Fibroblast of mammary gland (primary cell): ENCODE results near the gene HS3ST6.
"Not testable (repeated sequence)": the region's sequence is repeated elsewhere in the genome, so short reads cannot be mapped to it uniquely, and the experiment has no call there.

Experiments
- DNase-seq: peaks from one replicate; pipeline ENCODE4 v3.0.0-alpha.2; 2010; ENCODE audit warnings: low read depth
- H3K4me3 ChIP-seq: 2 replicates; pipeline ENCODE4 v1.5.1; 2011; ENCODE audit warnings: low read depth, mild to moderate bottlenecking, low read length, moderate library complexity; ENCODE audit not compliant: control insufficient read depth
- CTCF ChIP-seq: conservative IDR thresholded peaks from 2 replicates; pipeline ENCODE4 v1.5.1; 2011; ENCODE audit warnings: low read depth, low read length, inconsistent platforms; ENCODE audit not compliant: control insufficient read depth, insufficient read depth

Gene HS3ST6

DNA sequence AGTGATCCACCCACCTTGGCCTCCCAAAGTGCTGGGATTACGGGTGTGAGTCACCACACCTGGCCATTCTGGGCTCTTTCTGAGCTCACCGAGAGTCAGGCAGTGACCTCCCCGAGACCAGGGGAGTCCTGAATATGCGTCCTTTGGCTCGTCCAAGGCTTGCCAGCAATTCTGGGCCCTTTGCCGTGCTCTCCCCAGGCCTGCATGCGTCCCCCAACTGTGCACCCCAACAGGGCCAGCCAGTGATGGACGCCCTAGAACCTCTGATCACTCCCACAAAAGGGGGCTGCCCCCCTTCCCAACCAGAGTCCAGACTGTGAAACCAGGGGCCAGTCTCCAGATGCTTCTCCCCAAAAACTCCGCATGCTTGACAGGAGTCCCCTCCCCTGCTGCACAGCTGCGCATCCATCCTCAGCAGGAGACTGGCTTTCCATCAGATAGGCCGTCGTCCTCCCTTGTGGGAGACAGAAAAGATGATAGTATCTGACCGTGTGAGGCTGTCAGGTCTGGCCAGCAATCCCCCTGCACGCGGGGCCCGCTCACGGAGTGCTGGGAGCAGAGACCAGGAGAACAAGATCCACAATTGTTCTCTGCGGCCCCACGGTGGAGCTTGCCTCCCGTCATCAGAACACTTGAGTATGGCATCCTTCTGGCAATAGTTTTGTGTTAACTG lies 15.5 kb downstream of the HS3ST6 start:
- H3K4me3 ChIP-seq = no peak overlapping the region
- TF ChIP-seq CTCF = no peak
- no peak for DNase-seq

DNA sequence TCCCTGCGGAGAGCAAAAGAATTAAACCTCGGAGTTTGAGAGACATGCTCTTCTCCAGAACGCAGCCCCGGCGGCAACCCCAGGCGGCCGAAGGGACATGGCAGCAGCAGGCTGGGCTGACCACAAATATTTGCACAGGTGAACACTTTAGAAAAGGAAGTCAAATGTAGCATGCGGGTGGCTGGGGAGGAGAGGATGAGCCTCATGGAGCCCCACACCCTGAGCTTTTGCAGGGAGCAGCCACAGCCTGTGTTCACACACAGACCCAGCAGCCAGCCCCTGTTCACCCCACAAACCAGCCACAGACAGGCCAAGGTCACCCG lies 17.8 kb downstream of the HS3ST6 start:
- H3K4me3 ChIP-seq = no peak overlapping the region
- TF ChIP-seq CTCF = no peak
- no peak for DNase-seq

DNA sequence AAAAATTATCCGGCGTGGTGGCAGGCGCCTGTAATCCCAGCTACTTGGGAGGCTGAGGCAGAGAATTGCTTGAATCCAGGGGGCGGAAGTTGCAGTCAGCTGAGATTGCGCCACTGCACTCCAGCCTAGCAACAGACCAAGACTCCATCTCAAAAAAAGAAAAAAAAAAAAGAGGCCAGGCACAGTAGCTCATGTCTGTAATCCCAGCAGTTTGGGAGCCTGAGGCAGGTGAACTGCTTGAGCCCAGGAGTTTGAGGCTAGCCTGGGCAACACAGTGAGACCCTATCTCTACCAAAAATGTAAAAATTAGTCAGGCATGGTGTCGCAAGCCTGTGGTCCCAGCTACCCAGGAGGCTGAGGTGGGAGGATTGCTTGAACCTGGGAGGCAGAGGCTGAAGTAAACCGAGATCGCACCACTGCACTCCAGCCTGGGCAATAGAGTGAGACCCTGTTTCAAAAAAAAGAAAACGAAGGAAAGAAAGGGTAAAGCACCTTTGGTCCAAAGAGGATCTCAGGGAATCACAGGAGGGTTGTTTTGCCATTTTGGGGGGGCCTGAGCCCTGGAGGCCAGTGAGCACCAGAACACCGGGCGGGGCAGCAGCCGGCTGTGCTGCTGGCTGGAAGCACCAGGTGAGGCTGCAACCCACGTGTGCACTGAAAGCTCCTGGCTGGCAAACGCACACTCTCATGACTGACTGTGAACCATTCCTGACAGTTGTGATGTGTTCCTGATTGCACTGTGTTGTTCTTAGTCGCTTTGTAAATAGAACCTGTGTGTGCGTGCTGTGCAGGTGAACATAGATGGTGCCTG lies 18.4 kb downstream of the HS3ST6 start:
- no peak overlapping the region for H3K4me3 ChIP-seq
- TF ChIP-seq CTCF = no peak
- DNase-seq = no peak

DNA sequence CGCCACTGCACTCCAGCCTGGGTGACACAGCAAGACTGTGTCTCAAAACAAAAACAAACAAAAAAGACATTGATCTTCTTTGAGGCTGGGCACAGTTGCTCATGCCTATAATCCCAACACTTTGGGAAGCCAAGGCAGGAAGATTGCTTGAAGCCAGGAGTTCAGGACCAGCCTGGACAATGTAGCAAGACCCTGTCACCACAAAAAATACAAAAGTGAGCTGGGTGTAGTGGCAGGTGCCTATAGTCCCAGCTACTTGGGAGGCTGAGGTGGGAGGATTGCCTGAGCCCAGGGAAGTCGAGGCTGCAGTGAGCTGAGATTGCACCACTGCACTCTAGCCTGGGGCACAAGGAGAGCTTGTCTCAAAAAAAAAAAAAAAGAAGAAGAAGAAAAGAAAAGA lies 20.5 kb downstream of the HS3ST6 start:
- H3K4me3 ChIP-seq, DNase-seq: not testable (repeated sequence)

GRCh38 chr16:1895949-1896675 lies 22.1 kb downstream of the HS3ST6 start:
- no peak overlapping the region for H3K4me3 ChIP-seq
- TF ChIP-seq CTCF = no peak
- no peak for DNase-seq

DNA sequence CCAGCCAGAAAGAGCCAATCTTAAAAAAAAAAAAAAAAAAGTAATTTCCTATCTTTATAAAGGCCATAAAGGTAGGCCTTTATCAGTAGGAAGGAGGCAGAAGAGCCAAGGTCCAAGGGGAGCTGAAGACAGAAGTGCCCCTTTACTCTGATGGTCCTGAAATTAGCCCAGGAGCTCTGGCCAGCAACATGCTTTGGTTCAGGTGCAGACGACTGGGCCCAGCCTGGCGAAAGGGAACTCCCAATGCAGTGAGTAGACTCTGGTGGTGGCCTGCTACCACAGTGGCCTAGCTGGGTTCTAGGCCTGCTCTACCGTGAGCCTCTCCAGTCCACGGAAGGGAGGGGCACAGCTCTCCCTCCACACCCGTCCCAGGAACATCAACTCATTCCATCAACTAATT lies 23.1 kb downstream of the HS3ST6 start:
- no peak overlapping the region for H3K4me3 ChIP-seq
- no peak for TF ChIP-seq CTCF
- no peak for DNase-seq

DNA sequence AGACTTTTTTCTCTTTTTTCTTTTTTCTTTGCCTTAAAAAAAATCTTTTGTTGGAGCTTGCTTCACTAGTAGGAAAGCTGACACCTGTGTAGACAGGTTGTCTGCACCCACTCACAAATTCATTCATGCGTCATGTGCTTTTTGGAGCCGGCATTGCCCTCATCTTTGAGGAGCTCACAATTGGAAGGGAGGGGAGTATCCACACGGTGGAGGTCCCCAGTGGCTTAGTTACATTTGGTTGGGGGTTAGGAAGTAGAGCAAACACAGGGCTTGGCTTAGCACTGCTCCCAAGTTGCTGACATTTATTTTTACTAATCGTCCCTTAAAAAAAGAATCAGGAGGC lies 27.5 kb downstream of the HS3ST6 start:
- DNase-seq = no peak
- H3K4me3 ChIP-seq = no peak overlapping the region
- TF ChIP-seq CTCF = no peak
